Activated T-helper 17 cell treated with anti-CD3 and anti-CD28 coated beads, Interleukin-2, amount 50 U/mL, for 72 hours (primary cell): ENCODE data around the gene DOCK4. TPM values are rescaled to one million over a fixed set of nuclear protein-coding genes. Genes with fewer than 3 reads are reported as not detected.
"Not testable (repeated sequence)": the region's sequence is repeated elsewhere in the genome, so short reads cannot be mapped to it uniquely, and the experiment has no call there.

ENCODE experiments used
- ATAC-seq: fragments of 150-1000 bp; cut with Tn5 transposase; replicated peaks from 2 replicates; pipeline ENCODE4 v1.10.0; 2021; ENCODE audit warnings: mild to moderate bottlenecking, moderate library complexity
- H3K27ac Mint-ChIP-seq: one replicate; pipeline ENCODE4 v1.8.0; 2022; ENCODE audit warnings: mixed read lengths
- H3K27me3 Mint-ChIP-seq: one replicate; pipeline ENCODE4 v1.8.0; 2022; ENCODE audit warnings: mixed read lengths
- H3K36me3 Mint-ChIP-seq: one replicate; pipeline ENCODE4 v1.8.0; 2022; ENCODE audit warnings: low read depth, mild to moderate bottlenecking, mixed read lengths
- H3K4me1 Mint-ChIP-seq: one replicate; pipeline ENCODE4 v1.8.0; 2022; ENCODE audit warnings: mixed read lengths
- H3K4me3 Mint-ChIP-seq: one replicate; pipeline ENCODE4 v1.8.0; 2022; ENCODE audit warnings: mild to moderate bottlenecking, mixed read lengths
- H3K9me3 Mint-ChIP-seq: one replicate; pipeline ENCODE4 v1.8.0; 2022; ENCODE audit warnings: mixed read lengths
- total RNA-seq, 2 donors: library from RNA; stranded (reverse); gene quantifications; one replicate each; pipeline ENCODE4 v1.2.3, GENCODE V29; 2022

The DOCK4 gene
- total RNA-seq, 2 donors from 2014 or later: 0.50 to 1.5 TPM

DNA sequence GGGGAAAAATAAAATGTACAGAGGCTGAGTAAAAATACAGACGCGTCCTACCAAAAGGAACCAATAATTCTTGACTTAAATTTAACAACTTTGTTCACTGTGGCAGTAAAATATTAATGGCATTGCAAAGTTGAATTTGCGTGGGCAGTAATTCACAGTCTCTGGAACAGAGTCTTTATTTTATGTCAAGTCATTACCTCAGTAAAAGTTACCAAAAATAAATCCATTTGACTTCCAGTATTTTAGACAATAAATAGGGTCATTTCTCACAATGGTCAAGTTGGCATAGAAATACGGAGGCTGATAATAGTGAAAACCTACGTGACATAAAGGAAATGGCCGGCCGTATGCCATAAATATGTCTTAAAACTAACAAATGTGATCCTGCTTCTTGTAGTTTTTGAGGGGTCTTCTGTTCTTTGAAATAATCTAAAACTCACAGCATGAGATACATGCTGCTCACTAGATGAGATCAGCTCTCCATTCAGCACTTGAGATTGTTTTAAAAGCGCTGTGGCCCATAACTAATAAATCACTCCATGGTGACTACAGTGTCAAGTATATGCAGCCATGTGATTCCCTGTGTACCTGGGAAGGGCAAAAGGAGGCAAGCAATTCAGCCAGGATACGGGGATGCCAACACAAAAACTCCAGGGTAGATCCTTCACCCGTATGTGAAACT is 75.3 kb downstream of the DOCK4 start:
- H3K27me3 Mint-ChIP-seq: peaks cover 3% of the 10 kb centered on the region
- no peaks in the 10 kb centered on the region for H3K4me1 Mint-ChIP-seq
- no peak overlapping the region for H3K4me3 Mint-ChIP-seq
- no peak overlapping the region for H3K27ac Mint-ChIP-seq
- ATAC-seq: no peak
- no peaks in the 10 kb centered on the region for H3K36me3 Mint-ChIP-seq
- H3K9me3 Mint-ChIP-seq: no peaks in the 10 kb centered on the region

DNA sequence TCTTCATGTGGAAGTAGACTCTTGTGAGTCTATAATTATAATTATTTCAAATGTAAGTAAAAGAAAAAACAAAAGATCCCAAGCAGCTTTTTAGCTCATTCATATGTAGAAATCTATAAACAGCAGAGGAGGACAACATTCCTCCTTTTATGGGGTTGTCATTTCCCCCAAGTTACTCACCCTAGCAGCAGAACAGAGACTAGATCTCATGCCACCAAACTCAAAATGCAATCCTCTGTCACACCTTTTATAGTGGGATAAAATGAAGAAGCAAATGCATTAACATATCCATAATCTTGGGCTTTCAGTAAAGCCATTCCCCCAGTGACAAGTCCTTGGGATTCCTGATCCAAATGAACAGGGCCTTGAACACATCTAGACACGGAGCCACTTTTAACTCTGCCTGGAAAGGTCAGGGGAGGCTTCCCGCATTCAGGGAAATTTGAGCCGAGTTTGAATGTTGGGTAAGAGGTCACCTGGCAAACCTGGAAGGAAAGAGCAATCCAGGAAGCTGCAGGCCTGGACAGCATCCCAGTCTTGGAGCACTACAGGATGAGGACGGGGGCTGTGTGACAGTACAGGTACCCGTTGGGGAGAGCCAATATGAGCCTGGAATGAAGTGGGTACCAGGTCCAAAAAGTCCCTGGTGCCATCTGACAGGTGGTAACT is 76.4 kb downstream of the DOCK4 start:
- no peak overlapping the region for H3K4me3 Mint-ChIP-seq
- H3K27ac Mint-ChIP-seq: no peak overlapping the region
- peaks cover 3% of the 10 kb centered on the region for H3K27me3 Mint-ChIP-seq
- H3K36me3 Mint-ChIP-seq: no peaks in the 10 kb centered on the region
- H3K9me3 Mint-ChIP-seq: no peaks in the 10 kb centered on the region
- H3K4me1 Mint-ChIP-seq: no peaks in the 10 kb centered on the region
- no peak for ATAC-seq

DNA sequence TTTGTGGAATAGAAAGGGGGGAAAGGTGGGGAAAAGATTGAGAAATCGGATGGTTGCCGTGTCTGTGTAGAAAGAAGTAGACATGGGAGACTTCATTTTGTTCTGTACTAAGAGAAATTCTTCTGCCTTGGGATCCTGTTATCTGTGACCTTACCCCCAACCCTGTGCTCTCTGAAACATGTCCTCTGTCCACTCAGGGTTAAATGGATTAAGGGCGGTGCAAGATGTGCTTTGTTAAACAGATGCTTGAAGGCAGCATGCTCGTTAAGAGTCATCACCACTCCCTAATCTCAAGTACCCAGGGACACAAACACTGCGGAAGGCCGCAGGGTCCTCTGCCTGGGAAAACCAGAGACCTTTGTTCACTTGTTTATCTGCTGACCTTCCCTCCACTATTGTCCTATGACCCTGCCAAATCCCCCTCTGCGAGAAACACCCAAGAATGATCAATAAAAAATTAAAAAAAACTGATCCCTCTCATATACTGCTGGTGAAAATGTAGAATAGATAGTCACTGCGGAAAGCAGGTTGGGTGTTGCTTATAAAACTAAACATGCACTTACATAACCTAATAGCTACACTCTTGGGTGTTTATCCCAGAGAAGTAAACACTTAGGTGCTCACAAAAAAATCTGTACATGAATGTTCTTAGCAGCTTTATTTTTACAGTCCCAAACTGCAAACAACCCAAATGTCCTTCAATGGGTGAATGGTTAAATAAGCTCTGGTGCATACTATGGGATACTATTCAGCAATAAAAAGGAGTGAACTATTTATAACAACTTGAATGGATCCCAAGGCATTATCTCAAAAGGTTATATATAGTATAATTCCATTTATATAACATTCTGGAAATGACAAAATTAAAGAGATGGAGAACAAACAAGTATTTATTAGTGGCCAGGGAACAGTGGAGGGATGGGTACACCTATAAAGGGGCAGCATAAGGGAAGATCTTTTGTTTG is 77.5 kb downstream of the DOCK4 start:
- not testable (repeated sequence) for ATAC-seq, H3K4me3 Mint-ChIP-seq, H3K9me3 Mint-ChIP-seq, H3K27me3 Mint-ChIP-seq, H3K27ac Mint-ChIP-seq, H3K4me1 Mint-ChIP-seq, H3K36me3 Mint-ChIP-seq

DNA sequence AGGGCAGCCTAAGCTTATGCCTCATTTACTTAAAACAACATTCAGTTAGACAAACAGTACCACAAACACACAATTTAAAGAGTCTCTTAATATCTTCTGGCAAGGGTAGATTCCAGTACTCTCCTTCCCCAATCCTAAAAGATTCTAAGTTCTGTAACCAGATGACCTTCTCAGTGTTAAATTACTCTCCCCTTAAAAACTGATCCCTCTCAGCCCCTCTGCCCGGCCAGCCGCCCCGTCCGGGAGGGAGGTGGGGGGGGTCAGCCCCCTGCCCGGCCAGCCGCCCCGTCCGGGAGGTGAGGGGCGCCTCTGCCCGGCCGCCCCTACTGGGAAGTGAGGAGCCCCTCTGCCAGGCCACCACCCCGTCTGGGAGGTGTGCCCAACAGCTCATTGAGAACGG is 78.2 kb downstream of the DOCK4 start:
- H3K27ac Mint-ChIP-seq, ATAC-seq, H3K4me3 Mint-ChIP-seq, H3K27me3 Mint-ChIP-seq, H3K4me1 Mint-ChIP-seq, H3K9me3 Mint-ChIP-seq, H3K36me3 Mint-ChIP-seq: not testable (repeated sequence)

DNA sequence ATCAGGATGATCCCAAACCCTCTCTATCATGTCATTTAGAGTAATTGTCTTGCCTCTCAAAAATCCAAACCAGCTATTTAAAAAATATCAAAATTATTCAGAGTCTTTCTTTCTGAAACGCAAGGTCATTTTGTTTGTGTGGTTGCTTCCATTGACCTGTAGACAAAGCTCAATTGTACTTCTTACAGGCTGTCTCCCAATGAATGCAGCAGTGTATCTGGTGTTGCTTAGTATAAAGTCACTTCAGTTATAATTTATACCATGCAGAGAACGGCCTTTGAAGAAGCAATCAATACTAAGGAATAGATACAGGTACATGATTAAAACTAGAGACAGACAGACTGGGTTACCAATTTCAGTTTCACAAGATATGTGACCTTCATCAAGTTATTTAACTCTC is 80.9 kb downstream of the DOCK4 start:
- H3K4me3 Mint-ChIP-seq: no peak overlapping the region
- H3K27ac Mint-ChIP-seq: no peak overlapping the region
- H3K36me3 Mint-ChIP-seq: no peaks in the 10 kb centered on the region
- ATAC-seq: no peak
- H3K4me1 Mint-ChIP-seq: no peaks in the 10 kb centered on the region
- no peaks in the 10 kb centered on the region for H3K9me3 Mint-ChIP-seq
- peaks cover under 1% of the 10 kb centered on the region for H3K27me3 Mint-ChIP-seq

DNA sequence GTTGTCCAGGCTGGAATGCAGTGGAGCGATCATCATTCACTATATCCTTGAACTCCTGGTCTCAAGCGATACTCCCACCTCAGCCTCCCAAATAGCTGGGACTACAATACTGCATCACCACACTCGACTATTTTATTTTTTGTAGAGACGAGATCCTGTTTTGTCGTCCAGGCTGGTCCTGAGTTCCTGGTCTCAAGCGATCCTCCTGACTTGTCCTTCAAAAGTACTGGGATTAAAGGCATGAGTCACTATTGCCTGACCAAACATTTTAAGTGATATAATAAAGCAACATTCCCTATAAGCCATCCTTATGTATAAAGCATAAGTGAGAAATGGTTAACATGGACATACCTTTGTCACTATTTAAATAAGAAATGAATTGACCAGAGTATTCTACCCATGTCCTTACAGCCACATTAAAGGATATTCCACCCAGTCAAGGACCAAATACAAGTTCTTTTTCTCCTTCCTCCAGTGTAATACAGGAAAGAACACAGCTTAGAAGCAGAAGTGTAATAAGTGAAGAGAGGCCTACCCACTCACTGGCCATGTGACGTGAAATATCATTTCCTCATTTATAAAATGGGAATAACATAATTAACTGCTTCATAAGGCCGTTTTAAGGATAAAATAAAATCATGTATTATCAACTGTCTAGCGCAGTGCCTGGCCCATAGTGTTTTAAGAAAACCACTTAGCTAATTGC is 82.0 kb downstream of the DOCK4 start:
- no peak overlapping the region for H3K4me3 Mint-ChIP-seq
- H3K4me1 Mint-ChIP-seq: no peaks in the 10 kb centered on the region
- no peaks in the 10 kb centered on the region for H3K27me3 Mint-ChIP-seq
- H3K36me3 Mint-ChIP-seq: no peaks in the 10 kb centered on the region
- no peaks in the 10 kb centered on the region for H3K9me3 Mint-ChIP-seq
- H3K27ac Mint-ChIP-seq: no peak overlapping the region
- no peak for ATAC-seq

DNA sequence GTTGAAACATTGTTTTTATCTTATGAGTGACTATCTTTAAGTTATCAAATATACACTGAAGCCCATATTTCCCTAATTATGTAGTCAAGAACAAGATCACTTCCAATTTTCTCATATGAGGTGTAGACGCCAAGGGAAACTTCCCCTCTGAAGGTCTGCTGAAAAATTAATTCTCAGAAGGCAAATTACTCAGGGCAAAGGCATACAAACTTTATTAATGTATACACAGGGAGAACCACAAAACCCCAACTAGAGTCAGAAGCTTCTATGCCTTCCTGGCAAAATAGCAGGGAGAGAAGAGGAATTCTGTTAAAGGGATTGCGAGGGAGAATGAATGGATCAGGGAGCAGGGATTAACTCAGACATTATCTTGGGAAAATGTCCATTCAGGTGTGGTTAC is 83.4 kb downstream of the DOCK4 start:
- peaks cover 3% of the 10 kb centered on the region for H3K9me3 Mint-ChIP-seq
- H3K4me1 Mint-ChIP-seq: no peaks in the 10 kb centered on the region
- H3K27ac Mint-ChIP-seq: no peak overlapping the region

DNA sequence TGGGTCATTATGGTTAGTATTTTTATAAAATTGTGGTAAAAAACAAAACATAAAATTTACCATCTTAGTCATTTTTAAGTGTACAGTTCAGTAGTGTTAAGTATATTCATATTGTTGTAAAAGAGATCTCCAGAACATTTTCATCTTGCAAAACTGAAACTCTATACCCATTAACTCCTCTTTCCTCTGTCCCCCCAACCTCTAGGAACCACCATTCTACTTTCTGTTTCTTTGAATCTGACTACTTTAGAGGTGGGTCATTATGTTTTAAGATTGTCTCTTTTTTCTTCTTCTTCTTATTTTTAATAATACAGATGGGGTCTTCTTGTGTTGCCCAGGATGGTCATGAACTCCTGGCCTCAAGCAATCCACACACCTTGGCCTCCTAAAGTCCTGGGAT is 84.1 kb downstream of the DOCK4 start:
- Mint-ChIP-seq H3K27me3 (peaks cover 7% of the 10 kb centered on the region), H3K36me3 (no peaks in the 10 kb centered on the region), H3K4me1 (no peaks in the 10 kb centered on the region), H3K4me3 (no peak overlapping the region), H3K9me3 (peaks cover 3% of the 10 kb centered on the region), H3K27ac (no peak overlapping the region)
- ATAC-seq: no peak

More for the DNA sequence above, 83.4 kb downstream of the DOCK4 start:
- peaks cover 7% of the 10 kb centered on the region for H3K27me3 Mint-ChIP-seq
- H3K36me3 Mint-ChIP-seq: no peaks in the 10 kb centered on the region
- H3K4me3 Mint-ChIP-seq: no peak overlapping the region
- ATAC-seq: no peak

DNA sequence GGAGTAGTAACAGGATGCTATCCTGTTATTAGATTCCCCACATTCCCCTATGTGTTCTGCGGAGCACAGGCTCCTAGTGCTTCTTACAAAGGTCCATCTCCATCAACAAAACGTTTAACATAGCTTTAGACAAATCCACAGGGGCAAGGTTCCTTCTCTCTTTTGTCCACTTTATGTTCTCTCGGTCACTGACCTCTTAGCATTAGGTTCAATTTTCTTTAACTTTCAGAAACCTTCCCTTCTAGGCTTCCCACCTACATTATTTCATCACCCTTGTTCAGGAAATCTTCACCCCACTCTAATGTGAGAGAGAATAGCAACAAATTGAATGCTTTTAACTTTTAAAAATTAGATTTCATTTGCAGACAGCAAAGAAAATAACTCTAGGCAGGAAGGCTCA is 84.9 kb downstream of the DOCK4 start:
- no peak overlapping the region for H3K27ac Mint-ChIP-seq
- ATAC-seq: no peak
- H3K27me3 Mint-ChIP-seq: peaks cover 7% of the 10 kb centered on the region
- no peaks in the 10 kb centered on the region for H3K4me1 Mint-ChIP-seq
- peaks cover 3% of the 10 kb centered on the region for H3K9me3 Mint-ChIP-seq
- H3K4me3 Mint-ChIP-seq: no peak overlapping the region
- H3K36me3 Mint-ChIP-seq: no peaks in the 10 kb centered on the region

DNA sequence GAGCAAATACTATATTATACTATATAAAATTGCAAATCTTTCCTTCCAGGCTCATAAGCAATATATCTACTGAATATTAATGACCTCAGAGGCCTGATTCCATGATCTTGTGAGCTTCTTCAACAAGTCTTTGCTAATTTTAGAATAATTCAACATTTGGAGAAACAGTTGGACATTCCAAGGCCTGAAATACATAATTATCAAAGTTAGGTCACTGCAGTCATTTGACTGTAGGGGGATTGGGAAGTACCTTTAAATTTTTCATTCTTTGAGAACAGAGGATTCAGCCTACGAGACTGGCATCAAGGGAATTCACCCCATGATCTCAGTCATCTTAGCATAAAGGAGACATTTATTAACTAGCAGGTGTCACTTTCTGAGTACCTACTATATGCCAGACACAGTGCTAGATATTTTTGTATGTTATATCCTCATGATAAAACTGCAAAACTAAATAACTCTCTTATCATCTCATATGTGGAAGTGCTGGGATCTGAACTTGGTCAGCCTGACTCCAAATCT is 85.4 kb downstream of the DOCK4 start:
- no peaks in the 10 kb centered on the region for H3K36me3 Mint-ChIP-seq
- peaks cover 3% of the 10 kb centered on the region for H3K9me3 Mint-ChIP-seq
- H3K4me3 Mint-ChIP-seq: no peak overlapping the region
- H3K27me3 Mint-ChIP-seq: peaks cover 7% of the 10 kb centered on the region
- no peak overlapping the region for H3K27ac Mint-ChIP-seq
- no peak for ATAC-seq
- H3K4me1 Mint-ChIP-seq: no peaks in the 10 kb centered on the region

DNA sequence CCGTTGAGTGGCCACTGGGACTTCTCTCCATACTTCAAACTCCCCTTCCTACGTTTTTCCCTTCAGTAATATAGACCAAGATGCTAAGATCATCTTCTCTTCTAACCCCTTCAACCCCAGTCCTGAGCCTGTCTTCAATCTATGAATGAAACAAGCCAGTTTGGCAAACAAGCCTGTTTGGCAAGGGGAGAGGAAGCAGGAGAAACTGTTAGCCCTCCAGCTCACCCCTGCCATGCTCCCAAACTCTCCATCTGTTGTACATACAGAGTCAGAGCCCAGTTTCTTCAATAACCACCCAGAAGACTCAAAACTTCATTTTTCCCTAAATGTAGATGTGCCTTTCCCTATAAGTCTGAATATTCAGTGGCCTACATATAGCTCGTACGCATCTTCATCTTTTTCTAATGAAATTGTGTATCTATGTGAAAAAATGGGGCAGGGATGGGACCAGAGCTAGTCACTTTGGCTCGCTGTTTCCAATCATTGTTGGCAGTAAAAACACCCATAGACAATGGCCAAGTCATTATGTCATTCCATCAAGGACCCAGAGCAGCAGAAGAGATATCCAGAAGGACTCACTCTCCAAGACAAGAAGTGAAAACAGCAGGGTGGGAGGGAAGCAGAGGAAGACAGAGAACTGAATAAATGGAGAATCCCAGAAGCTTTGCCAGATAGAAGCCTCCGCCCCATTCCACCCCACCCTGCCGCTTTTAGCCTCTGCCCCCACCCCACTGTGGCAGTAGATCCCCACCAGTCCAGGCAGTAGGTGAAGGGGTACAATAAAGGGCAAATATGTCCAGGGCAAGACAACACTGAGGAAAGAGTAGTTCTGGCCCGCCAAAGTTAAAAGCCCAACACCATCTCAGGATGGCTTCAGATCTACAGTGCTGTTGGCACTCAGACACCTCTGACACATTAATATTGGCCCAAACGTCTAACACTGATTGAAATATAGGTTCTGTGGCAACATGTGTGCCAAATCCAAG is 87.3 kb downstream of the DOCK4 start:
- ATAC-seq: no peak
- Mint-ChIP-seq H3K4me3 (no peak overlapping the region), H3K27ac (no peak overlapping the region), H3K4me1 (no peaks in the 10 kb centered on the region), H3K9me3 (peaks cover 3% of the 10 kb centered on the region), H3K36me3 (no peaks in the 10 kb centered on the region), H3K27me3 (peaks cover 7% of the 10 kb centered on the region)

DNA sequence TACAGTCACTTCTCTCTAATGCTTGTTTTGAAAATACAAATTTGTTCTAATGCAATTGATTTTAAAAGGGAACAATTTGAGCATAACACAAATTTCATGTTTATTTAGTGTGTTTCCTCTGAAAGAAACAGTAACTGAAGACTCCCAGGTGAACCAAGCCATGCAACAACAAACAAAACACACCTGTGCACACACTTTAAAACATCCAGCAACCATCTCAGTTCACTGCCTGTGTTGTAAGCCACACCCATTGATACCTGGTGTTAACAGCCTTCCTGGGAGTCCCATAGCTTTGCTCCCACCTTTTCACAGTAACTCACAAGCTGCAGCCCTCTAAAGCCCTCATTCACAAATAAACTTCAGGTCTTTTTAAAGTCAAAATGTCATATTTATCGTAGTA is 89.3 kb downstream of the DOCK4 start:
- H3K36me3 Mint-ChIP-seq: no peaks in the 10 kb centered on the region
- H3K9me3 Mint-ChIP-seq: peaks cover 3% of the 10 kb centered on the region
- H3K27me3 Mint-ChIP-seq: peaks cover 12% of the 10 kb centered on the region
- no peaks in the 10 kb centered on the region for H3K4me1 Mint-ChIP-seq
- no peak overlapping the region for H3K27ac Mint-ChIP-seq
- H3K4me3 Mint-ChIP-seq: no peak overlapping the region
- ATAC-seq: no peak

DNA sequence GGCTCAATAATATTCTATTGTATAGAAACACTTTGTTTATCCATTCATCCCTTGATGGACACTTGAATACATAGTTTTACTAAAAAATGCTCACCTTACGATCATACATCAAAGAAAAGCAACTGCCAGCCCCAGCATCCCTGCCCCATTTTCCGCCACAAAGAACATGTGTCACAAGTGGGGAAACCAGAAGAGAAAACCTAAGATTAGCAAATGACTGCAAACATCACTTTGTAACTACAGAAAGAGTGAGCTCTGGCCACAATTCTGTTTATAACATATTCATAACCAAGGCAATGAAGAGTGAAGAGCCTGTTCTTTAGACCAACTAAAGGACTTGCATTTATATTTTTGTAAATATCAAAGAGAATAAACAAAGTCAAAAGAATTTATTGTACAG is 89.8 kb downstream of the DOCK4 start:
- H3K27me3 Mint-ChIP-seq: peaks cover 12% of the 10 kb centered on the region
- H3K4me1 Mint-ChIP-seq: no peaks in the 10 kb centered on the region
- no peak overlapping the region for H3K27ac Mint-ChIP-seq
- peaks cover 3% of the 10 kb centered on the region for H3K9me3 Mint-ChIP-seq
- H3K36me3 Mint-ChIP-seq: no peaks in the 10 kb centered on the region
- no peak overlapping the region for H3K4me3 Mint-ChIP-seq
- no peak for ATAC-seq
